ENCODE results near the gene FRMD4A.

DNA sequence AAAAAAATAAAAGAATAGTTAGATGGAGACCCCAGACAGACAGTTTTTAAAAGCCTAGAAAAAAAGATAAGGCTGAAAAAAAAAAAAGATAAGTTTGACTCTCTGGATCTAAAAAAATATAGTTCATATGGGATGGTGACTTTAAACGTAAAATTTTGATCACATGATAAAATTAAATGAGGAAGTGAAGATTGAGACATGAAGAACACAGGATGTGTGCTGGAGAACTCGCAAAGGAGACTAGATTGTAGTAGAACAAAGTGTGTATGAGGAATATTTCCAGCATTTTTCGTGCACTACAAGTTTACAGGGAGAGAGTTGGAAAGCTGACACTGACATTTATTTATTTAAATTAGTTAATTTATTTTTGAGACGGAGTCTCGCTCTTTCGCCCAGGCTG lies 457.5 kb downstream of the FRMD4A start:
- TF ChIP-seq POLR2A (IDR thresholded peaks at IDR 0.05) = no peak
- TF ChIP-seq, protein P1, sequence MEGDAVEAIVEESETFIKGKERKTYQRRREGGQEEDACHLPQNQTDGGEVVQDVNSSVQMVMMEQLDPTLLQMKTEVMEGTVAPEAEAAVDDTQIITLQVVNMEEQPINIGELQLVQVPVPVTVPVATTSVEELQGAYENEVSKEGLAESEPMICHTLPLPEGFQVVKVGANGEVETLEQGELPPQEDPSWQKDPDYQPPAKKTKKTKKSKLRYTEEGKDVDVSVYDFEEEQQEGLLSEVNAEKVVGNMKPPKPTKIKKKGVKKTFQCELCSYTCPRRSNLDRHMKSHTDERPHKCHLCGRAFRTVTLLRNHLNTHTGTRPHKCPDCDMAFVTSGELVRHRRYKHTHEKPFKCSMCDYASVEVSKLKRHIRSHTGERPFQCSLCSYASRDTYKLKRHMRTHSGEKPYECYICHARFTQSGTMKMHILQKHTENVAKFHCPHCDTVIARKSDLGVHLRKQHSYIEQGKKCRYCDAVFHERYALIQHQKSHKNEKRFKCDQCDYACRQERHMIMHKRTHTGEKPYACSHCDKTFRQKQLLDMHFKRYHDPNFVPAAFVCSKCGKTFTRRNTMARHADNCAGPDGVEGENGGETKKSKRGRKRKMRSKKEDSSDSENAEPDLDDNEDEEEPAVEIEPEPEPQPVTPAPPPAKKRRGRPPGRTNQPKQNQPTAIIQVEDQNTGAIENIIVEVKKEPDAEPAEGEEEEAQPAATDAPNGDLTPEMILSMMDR (IDR thresholded peaks at IDR 0.05) = no peak
